Ovary (tissue), 9 donors: ENCODE measurements around the gene DYNC2LI1. TPM values are rescaled to one million over a fixed set of nuclear protein-coding genes. Genes with fewer than 3 reads are reported as not detected.

Experiments
- DNase-seq, 5 donors: peaks; one replicate each; pipeline ENCODE4 v3.0.0-alpha.2; 2019 to 2020
- H3K27ac ChIP-seq, 2 donors: fragments of 200-600 bp; one replicate each; pipeline versions ENCODE4 v1.5.1 to v1.8.0; 2019 to 2022
- H3K27me3 ChIP-seq: fragments of 200-600 bp; one replicate; pipeline ENCODE4 v1.8.0; 2022
- H3K36me3 ChIP-seq: fragments of 200-600 bp; sonication (generic); one replicate; pipeline ENCODE4 v1.5.1; 2019
- H3K4me1 ChIP-seq: one replicate; pipeline ENCODE4 v1.8.1; 2013; ENCODE audit warnings: mild to moderate bottlenecking, moderate library complexity; ENCODE audit not compliant: insufficient read depth
- H3K4me3 ChIP-seq: fragments of 200-600 bp; sonication (generic); one replicate; pipeline ENCODE4 v1.5.1; 2017
- H3K9me3 ChIP-seq, 2 donors: fragments of 200-600 bp in 1 of 2; sonication (generic) in 1 of 2; one replicate each; pipeline versions ENCODE4 v1.5.1 to v1.8.1; 2013 to 2019; ENCODE audit warnings: mild to moderate bottlenecking in 1 of 2, moderate library complexity in 1 of 2
- CTCF ChIP-seq, 3 donors: fragments of 450-650 bp in 2 of 3; fragments of 200-600 bp in 1 of 3; IDR thresholded peaks; one replicate each; pipeline versions ENCODE4 v1.5.1 to v1.8.0; 2016 to 2022; ENCODE audit warnings: antibody characterized with exemption in 3 of 3, mild to moderate bottlenecking in 1 of 3
- EP300 ChIP-seq: sonication (generic); formaldehyde crosslinking; IDR thresholded peaks from one replicate; pipeline ENCODE4 v1.6.1; 2017; ENCODE audit warnings: antibody characterized with exemption
- POLR2A ChIP-seq: fragments of 450-650 bp; IDR thresholded peaks from one replicate; pipeline ENCODE4 v1.6.1; 2017; ENCODE audit warnings: antibody characterized with exemption, mild to moderate bottlenecking, moderate library complexity
- WGBS, 3 donors: extraction: QIAGEN DNeasy Blood & Tissue Kit in 1 of 3; methylation state at CpG; one replicate each; pipeline versions ENCODE4 v1.1.5 to v1.1.7; 2013 to 2017; 5-methylcytosine and 5-hydroxymethylcytosine counted together
- intact Hi-C, 4 donors: fragments of 100-400 bp; cut with DNase I; formaldehyde crosslinking; loops; one replicate each; pipeline versions ENCODE4 v1.11.0 to v1.15.1; 2022 to 2023
- polyA plus RNA-seq, 2 donors: library from polyadenylated mRNA; stranded (reverse); fragments of 200-250 nt in 1 of 2; fragments of 350-450 nt in 1 of 2; fragmentation: Illumina TruSeq in 1 of 2; extraction: RNeasy Lipid Tissue Mini Kit (QIAGEN cat#74804) in 1 of 2; gene quantifications; one replicate each; pipeline ENCODE4 v1.2.3, GENCODE V29; 2013 to 2014
- total RNA-seq, 7 donors: library from RNA; depleted of rRNA in 2 of 7; stranded (reverse); fragments of >200 nt in 2 of 7; fragmentation: NEBNext Ultra II Directional in 3 of 7; extraction: Animal tissue kit (Norgen Biotek cat#: 25700) in 3 of 7; gene quantifications; one replicate each; pipeline versions ENCODE4 v1.1.0 to v1.2.4, GENCODE V29; 2016 to 2023
- donor health status: DM: no; HTN: no; CAD: no; lungs with moderate emphysema.
- donor health status: DM: no; HTN: no; CAD: no.
- donor health status: Bipolar disorder and iron deficiency.
- donor health status: DM: yes; HTN: yes; CAD: no.
- donor health status: DM: no; HTN: no; CAD: no.
- donor health status: DM: yes; HTN: yes; CAD: no.

Gene DYNC2LI1
- total and polyA plus RNA-seq, 9 donors, result 18.1 to 54.3 (median 31.6) TPM

- Histone ChIP-seq H3K36me3 (no peaks in the 10 kb centered on the region), H3K9me3 (no peaks in the 10 kb centered on the region), H3K4me3 (peak overlapping the region; percentile 20), H3K4me1 (no peaks in the 10 kb centered on the region), H3K27me3 (no peaks in the 10 kb centered on the region), H3K27ac (no peak overlapping the region)
- WGBS, 3 donors, result 7 to 14% (median 13%) methylated on average over 29 to 54 of the region's 54 CpGs
- no peak for TF ChIP-seq EP300
- TF ChIP-seq POLR2A, result no peak
- TF ChIP-seq CTCF (IDR thresholded peaks at IDR 0.05), result no peak
- intact Hi-C loops, result no loop called here
- no peak for DNase-seq
These were observed 57.9 kb downstream of the DYNC2LI1 start for GRCh38 chr2:43831543-43832294.

- WGBS, 3 donors, result 40 to 45% (median 42%) methylated on average over 3 of the region's 3 CpGs
- intact Hi-C loops, result no loop called here
- Histone ChIP-seq H3K9me3 (no peaks in the 10 kb centered on the region), H3K4me3 (no peak overlapping the region), H3K4me1 (no peaks in the 10 kb centered on the region), H3K27me3 (no peaks in the 10 kb centered on the region), H3K27ac (no peak overlapping the region), H3K36me3 (no peaks in the 10 kb centered on the region)
- DNase-seq, result no peak
- TF ChIP-seq CTCF (IDR thresholded peaks at IDR 0.05) (no peak), EP300 (no peak), POLR2A (no peak)
These were observed 58.6 kb downstream of the DYNC2LI1 start for GRCh38 chr2:43832457-43832856.

GRCh38 chr2:43837033-43837432 is 63.2 kb downstream of the DYNC2LI1 start:
- no peaks in the 10 kb centered on the region for H3K27me3 ChIP-seq
- TF ChIP-seq POLR2A (no peak), EP300 (no peak), CTCF (IDR thresholded peaks at IDR 0.05) (no peak)
- WGBS, 3 donors, result 72 to 75% (median 72%) methylated on average over 4 of the region's 4 CpGs
- no peak for DNase-seq
- H3K4me1 ChIP-seq, result no peaks in the 10 kb centered on the region
- no peaks in the 10 kb centered on the region for H3K9me3 ChIP-seq
- H3K4me3 ChIP-seq, result no peak overlapping the region
- intact Hi-C loops, result no loop called here
- no peak overlapping the region for H3K27ac ChIP-seq
- no peaks in the 10 kb centered on the region for H3K36me3 ChIP-seq

- intact Hi-C loops, result no loop called here
- H3K36me3 ChIP-seq, result no peaks in the 10 kb centered on the region
- H3K27me3 ChIP-seq, result no peaks in the 10 kb centered on the region
- no peaks in the 10 kb centered on the region for H3K4me1 ChIP-seq
- no peak overlapping the region for H3K27ac ChIP-seq
- 89 to 95% (median 92%) methylated on average over 21 of the region's 21 CpGs for WGBS, 3 donors
- no peak for DNase-seq
- no peak overlapping the region for H3K4me3 ChIP-seq
- H3K9me3 ChIP-seq, result no peaks in the 10 kb centered on the region
- TF ChIP-seq POLR2A (no peak), CTCF (IDR thresholded peaks at IDR 0.05) (no peak), EP300 (no peak)
These were observed 64.2 kb downstream of the DYNC2LI1 start for GRCh38 chr2:43837831-43838559.
